Retina (tissue), 1 donor: Measurements from ENCODE around the gene BID.
A peak's percentile ranks its signal among the peaks of the same experiment; 100 is the strongest.

Source experiments
- DNase-seq: peaks from one replicate; pipeline ENCODE4 v3.0.0-alpha.2; 2016

BID gene

DNA sequence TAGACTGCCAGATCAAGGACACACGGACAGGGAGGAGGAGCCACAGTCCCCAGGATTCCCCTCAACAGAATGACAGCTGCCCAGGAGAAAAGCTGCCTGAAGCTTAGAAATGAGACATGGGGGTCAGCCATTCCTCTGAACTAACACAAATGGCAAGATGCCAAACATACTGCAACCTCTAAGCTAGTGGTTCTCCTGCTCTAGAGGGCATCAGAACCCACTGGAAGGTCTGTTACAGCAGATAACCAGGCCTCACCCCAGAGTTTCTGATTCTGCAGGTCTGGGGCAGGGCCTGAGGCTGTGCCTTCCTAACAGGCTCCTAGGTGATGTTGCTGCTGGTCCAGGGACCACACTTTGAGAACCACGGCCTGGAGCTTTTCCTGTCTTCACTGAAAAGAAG lies 28.6 kb upstream of the BID start:
- DNase-seq, result no peak

DNA sequence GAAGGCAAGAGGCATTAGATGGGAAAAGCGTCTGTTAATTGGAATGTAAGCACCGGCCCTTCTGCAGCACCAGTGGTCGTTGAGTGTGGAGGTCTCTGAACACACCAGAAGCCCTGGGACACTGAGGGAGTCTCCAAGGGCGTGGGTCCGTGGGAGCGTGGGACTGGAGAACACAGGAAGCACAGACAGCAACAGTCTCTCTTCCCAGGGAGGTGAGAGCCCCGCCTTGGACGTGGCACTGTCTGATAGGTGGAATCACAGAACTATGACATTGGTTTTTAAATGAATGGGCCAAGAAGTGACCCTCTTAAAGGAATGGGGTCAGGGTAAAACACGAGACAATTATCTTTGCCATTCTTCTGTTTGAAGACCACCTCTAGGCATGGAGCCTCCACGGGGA lies 28.1 kb upstream of the BID start:
- DNase-seq, result no peak

DNA sequence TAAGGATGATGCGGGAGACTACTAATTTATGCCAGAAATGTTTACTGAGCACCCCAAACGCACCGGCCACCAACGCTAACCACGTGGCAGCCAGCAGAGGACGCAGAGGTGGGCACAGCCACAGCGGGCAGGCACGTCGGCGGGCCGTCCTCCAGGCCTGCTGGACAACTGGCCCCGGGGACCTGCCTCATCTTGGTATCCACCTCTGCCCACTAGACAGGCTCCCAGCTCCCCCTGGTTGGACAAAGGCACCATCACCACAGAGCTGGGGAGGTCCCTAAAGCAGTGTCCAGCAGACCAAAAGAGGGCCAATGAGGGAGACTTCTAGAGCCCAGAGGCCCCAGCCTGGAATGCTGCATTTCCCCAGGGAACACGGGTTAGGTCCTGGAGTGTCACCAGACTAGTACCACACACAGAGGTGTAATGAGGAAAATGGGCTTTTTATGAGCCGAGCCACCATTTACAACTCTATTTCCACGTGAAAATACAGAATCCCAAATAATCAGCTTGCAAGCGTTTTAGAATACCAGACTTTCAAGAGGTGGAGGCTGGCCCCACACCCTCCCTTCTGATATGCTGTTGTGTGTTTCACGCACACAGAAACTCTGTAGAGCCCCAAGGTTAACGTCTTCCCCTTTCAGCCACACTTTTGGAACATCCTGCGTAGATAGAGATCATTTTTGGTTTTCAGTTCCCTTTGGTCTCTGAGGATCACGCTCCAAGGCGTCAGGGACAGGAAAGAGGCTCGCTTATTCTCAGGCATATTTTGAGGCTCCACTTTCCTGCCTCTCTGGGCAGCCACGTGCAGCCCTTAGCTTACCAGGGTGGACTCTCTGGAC lies 23.7 kb upstream of the BID start:
- DNase-seq, result no peak

DNA sequence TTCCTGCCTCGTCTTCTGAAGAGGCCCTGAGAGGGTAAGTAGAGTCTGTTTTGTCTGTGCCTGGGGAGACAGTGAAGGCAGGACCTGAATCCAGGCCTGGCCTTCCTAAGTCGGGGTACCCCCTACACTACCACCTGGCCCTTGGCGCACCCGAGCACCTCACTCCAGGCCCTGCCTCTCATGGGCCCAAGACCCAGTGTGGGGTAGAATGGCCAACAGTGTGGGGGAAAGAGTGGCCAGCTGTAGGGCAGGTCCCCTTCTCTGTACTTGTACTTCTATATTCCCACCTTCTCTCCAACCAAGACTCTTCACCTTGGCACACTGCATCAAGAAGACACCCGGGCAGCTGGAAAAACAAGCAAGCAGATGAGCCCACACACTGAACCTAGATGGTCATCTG lies 22.4 kb upstream of the BID start:
- no peak for DNase-seq

DNA sequence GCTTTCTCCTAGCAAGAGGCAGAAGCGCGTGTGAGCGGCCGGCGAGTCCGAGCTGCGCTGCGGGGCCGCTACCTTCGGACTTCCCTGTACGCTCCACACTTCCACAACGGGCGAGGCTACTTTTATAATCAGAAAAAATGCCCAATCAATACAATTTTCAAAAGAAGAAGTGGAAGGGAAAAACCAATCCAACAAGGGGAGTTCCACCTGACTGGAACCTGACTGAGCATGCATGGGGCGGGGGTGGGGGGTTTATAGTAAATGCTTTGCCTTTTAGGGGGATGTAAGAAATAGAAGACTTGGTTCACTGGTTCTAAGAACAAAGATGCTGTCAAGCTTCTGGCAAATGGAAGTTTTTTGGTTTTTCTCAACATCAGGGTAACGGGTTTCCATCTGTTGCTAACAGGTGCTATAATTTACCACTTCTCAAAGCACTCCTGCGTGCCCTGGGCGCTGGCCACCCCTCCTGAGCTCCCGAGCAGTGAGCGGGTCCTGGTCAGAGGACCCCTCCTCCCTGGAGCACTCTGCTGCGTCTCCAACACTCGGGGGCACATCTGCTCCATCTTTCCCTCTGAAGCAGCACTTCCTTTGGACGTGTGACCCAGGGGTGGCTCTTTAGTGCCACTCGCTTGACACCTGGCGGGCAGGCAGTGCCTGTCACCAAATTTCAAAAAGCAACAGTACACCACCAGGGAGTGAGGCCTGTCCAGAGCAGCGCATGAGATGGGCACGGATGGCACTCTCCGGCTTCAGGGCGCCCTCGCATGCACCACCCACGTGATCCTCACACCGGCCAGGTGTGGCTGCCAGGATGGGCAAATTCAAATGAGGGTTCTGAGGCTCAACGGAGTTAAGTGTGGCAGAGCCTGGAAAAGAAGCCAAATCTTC lies 21.6 kb upstream of the BID start:
- no peak for DNase-seq

DNA sequence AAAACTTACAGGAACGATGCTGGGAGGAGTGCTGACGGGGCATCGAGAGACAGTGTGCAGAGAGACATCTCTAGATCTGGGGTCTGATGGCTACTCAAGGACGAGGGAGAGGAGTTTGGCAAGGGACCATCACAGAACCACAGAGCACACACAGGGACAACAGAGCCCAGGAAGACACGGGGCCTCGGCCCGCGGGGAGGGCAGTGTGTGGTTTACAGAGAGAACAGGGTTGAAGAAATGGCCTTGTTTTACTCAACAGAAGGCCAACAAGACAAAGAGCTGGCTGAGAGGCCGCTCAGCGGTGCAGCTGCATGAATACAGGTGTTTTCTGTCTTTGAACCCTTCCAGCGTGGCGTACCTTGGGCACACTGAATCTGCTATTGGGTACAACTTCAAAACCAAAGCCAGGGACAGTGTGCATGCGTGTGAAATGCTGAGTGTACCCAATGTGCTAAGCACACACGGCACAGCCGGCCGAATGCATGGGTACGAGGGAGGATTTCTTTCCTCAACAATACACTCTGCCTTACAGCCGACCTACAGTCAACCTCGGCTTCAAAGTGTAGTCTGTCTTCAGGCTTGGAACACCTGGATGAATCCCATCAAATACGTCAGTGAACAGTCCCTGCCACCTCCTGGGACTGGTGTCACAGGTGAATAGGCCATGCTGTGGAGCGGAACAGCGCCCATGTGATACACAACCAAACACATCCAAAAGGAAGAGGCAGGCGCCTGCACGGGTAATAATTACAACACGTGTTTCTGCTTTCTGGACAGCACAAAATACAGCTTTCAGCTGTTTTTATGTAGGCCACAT lies 20.7 kb upstream of the BID start:
- DNase-seq, result no peak

DNA sequence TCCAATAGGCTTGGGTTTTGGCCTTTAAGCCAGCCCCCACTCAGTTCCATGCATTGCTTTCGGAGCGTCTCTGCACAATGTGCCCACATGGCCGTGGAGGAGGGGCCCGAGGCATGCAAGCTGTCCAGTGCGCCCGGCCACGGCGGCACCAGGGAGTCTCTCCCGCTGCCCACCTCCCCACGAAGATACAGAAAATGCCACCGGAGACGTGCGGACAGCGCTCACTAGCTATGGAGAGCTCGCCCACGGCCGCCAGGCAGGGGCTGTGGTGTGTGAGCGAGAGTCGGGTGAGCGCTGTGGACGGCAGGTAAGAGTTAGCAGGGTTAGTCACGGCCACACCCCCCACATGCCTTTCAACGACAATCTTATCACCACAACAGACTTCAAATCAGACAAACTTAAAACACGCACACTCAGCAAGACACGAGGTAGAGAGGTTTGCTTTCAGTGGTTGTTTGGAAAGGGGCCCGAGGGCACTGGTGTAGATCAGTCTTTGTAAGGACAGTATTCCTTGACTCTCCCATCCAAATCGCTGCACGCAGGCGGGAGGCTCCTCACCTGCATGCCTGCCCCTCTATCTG lies 18.7 kb upstream of the BID start:
- DNase-seq, result no peak

DNA sequence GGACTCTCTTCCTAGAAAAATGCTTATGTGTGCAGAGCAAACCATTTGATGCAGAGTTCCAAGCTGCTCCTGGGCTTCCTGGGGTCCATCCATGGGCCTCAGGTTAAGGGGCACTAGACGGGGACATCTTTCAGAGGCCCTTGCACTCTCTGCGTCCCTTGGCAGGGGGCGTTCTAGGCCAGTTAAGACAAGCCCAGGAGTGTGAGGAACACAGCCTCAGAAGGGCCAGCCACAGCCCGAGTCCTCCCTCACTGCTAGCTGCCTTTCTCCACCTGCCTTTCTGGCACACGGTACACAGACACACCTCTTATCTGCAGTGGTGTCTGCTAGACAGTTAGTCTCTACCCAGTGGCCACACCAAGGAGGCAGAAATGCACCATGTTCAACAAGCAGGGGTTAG lies 18.0 kb upstream of the BID start:
- no peak for DNase-seq

DNA sequence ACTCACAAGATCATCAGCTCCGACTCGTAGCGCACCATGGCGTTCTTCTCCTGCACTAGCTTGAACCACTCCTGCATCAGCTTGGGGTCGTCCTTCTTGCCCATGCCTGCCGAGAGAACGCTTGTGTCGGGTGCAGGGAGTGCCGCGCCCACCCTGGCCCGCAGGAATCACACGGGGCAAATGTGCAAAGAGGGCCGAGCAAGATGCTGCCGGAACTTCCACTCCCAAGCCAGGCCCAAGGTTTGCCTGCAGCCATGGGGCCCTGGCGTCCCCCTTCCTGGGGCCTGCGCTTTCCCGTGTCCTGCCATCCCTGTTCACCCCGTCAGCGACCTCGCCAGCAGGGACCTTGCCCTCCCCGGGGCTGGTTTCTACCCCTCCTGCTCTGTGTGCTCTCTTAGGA lies 16.9 kb upstream of the BID start:
- no peak for DNase-seq

DNA sequence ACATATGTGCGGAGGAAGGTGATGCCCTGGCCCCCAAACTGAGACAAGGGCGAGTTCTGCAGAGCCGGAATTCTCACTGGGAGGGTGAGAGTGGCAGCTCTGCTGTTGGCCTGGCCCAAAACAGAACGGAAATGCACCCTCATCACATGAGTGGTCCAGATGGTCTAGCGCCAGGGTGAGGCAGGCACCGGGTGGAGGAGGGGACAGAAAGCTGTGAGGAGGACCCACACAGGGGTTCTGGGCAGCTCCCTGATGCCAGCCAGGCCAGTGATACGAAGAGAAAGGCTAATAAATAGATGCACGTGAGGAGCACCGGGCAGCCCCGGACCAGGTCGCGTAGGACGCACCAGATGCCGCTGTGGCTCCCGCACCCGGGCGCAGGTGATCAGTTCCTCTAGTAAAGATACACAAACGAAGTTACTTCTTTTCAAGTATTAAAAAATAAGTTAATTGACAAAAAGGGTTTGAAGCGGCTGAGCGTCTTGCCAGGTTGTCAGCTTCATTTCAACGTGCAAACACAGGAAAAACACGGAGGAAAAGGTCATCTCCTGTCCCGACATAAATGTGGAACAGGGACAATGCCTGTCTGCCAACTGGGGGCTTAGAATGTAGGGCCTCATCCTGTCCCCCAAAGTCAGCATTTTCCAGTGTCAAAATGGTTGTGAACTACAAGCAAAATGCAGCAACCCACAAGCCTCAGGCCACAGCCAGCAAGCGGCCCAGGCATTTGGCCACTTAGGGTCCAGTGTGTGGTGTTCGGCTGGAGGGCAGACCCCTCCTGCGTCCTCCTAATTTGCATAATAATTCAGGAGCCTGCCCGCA lies 15.3 kb upstream of the BID start:
- DNase-seq, result no peak

DNA sequence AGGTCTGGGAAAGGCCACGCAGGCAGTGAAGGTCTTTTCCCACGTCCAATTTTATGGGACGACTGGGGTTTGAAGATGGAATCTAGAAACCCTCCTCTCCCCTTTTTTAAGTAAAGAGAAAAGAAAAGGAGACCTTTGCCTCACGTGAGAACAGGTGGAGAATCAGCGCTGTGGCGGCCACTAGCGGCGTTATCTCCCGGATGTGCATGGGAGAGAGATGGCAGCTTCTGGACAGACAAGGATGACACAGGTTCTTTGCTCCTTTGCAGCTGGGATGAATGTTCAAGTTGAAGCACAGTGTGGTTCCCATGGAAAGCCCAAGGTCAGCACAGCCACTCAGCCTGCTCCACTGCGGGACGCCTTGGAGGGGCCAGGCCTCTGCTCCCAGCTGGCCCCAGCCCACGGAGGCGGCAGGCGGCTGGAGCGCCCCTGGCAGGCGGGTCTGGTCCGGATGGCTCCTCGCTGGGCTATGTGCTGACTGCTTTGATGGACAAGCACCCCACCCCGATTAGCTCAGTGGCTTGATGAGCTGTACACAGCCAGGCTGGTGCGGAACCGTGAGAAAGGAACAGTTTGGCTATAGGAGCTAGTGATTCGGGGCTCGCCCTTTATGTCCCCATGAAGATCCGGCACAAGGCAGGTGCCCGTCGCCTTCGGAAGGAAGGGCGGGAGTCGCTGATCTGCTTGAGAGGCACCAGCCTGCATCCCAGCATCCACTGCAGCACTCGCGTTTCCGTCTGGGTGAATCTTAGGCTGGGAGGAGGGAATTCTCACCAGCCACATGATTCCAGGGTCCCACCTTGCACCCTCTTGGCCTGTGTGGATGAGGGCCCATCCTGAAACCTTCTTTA lies 14.5 kb upstream of the BID start:
- DNase-seq, result peak; percentile 33

DNA sequence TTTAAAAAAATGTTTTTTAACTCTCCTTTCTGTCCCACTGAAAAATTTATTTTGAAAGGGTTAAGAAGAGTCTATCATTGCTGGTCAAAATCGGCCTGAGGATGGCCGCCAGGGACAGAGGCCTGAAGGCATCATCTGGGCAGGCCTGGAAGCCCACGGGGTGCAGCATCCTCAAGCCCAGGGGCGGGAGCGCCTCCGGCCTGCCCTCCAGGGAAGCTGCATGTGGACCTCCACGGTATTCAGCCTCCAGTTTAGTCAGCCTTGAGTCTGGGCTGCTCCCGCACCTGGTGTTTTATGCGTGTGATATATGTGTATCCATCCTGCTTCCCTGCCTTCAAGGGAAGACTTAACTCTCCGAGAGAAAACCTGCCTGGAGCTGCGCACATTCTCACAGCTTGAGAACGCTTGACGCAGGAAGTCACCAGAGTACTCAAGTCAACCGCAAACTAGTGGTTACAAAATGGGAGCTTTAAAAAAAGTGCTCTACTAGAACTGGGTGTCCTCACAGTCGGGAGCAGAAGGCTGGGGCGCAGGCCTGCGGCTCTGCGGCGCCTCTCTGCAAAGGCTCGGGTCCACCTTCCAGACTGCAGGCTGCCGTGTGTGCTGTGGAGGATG lies 13.6 kb upstream of the BID start:
- no peak for DNase-seq

DNA sequence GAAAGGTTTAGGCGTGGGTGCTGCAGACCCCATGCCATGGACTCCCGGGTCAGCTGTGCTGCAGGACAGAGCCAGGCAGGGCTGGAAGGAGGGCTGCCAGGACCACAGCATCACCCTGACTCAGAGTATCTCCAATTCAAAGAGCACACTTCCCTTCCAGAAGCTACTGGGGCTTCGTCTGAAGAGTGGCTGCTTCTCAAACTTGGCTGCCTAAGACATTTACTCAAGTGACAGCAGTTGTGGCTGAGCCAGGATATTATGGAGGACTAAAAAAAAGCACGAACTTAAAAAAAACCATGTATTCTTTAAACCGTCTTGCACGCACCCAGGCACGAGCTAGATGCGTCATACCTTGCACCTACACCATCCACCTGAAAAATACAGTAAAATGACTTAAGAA lies 13.0 kb upstream of the BID start:
- no peak for DNase-seq

DNA sequence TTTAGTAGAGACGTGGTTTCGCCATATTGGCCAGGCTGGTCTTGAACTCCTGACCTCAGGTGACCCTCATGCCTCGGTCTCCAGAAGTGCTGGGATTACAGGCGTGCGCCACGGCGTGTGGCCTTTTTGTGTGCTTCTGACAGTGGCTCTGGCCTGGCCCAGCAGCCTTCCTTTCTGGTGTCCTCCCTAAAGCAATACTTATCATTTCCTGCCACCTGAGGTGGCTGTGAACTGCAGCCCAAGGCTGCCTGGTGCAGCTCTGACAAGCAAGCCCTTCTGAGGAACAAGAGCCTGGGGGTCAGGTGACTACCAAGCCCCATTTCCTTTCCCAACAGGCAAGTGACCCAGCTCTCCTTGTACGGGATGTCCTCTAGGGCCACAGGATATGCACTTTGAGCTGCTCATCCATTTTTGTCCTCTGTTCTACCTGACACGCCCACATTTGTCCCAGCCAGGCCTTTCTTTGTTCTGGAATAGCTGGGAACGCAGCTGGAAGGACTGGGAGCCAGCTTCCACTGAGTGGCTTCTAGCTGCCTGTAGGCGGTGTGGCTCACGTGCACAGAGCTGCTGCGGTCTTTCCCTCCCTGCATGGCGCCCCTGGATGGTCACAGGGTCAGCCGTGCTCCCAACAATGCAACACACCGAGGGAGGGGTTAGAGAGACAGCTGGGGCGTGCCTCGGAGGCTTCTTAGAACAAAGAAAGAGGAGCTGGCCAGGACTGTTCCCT lies 12.3 kb upstream of the BID start:
- peak; percentile 86 for DNase-seq

DNA sequence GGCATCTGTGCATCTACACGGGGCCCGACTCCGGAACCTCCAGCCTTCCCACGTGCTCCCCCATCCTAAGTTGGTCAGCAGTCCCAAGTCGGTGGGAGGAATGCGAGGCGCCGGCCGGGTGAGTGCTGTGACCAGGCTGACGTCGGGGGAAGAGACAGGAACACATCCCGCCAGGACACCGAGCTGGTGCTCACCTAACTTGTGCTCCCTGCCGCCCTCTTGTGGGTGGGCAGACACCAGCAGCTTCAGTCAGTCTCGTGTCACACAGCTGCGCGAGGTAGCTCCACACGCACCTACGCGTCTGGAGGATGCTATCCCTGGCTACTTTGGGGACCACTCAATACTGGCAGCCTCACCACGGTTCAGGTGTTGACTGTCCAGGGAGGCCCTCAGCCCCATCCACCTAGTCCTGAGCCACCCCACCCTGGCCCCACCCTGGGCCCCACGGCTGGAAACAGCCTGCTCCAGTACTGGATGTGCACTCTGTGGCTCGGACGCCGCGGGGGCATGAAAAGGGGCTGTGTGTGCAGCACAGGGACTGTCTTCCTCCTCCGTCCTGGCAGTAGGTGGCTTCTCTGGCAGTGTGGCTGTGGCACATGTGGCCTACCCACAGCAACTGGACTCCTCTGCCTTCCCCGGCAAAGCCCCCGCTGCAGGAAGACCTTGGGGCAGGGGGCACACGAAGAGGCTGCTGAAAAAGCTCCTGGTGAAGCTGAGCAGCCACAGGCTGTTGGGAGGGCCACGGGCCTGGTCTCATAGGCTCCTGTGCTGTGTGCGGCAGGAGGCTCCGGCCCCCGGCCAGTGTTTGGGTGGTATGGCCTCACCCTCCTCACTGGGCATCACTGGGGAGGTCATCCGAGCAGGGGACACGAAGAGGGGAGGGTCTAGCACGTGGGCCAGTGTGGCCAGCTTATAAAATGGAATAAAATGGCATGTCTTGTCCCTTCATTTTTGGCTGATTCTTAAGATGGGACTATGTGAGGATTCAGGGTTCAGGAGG lies 11.2 kb upstream of the BID start:
- DNase-seq, result no peak

DNA sequence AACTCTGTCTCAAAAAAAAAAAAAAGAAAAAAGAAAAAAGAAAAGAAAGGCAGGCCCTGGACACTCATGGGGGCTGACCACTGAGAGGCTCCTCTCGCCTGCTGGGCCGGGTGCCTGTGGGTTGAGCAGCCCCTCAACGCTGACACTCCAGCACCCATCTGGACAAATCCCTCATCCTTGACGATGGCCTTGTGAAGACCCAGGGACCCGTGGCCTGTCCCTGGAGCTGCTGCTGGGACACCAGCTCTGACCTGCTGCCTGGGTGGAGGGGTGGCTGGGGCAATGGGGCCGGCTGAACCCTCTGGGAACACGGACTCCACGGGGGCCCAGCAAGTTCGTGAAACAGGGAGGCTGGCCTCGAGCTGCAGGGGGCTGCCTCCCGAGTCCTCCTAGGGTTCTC lies 10.5 kb upstream of the BID start:
- DNase-seq, result no peak

DNA sequence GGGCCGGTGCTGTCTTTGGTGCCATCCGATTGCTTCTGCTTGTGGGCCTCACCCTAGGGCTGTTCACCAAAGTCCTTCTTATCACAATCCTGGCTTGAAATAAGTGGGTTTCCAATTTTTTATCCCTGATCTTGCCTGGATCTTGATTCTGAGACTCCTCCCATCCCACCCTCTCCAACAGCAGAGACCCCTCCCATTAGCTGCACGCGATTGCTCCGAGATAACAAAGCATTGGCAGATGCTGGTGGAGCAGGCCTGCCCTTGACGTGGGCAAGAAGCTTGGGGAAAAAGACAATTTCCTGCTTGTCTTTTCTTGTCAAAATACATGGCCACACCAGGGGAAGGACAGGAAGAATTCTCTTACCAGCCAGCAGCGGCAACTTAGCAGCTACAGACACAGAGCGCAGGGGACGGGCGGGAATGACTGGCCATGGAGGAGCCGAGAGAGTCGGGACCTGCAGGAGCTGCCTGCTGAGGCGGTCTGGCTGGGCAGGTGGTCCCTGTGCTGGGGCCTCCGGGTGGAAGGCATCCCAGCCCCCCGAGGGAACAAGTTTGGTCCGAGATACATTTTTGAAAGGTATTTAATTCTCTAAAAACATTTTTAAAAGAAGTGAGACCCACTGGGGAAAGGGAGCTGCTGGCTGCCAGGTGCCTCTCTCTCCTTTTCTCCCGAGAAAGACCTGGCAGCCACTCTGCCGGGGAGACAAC lies 9.7 kb upstream of the BID start:
- DNase-seq, result no peak

DNA sequence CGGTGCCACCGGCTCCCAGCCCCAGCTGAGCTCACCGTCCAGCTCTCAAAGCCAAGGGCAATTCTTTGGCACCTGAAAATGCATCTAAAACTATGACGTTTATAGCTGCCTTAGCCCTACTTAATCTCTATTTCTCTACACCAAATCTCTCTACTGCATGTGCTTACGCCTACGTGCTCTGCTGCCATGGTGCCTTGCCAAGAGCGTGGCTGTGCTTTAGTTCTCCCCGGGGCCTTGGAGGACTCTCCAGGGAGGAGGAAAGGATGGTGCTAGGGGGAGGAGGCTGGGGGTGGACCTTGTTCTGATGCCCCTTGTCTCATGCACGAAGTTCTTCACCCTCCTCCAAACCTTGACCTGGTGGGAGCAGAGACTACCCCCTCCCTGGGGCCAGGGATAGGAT lies 9.0 kb upstream of the BID start:
- DNase-seq, result no peak
